Measurements from ENCODE around the gene UNC45B.

Gene UNC45B

DNA sequence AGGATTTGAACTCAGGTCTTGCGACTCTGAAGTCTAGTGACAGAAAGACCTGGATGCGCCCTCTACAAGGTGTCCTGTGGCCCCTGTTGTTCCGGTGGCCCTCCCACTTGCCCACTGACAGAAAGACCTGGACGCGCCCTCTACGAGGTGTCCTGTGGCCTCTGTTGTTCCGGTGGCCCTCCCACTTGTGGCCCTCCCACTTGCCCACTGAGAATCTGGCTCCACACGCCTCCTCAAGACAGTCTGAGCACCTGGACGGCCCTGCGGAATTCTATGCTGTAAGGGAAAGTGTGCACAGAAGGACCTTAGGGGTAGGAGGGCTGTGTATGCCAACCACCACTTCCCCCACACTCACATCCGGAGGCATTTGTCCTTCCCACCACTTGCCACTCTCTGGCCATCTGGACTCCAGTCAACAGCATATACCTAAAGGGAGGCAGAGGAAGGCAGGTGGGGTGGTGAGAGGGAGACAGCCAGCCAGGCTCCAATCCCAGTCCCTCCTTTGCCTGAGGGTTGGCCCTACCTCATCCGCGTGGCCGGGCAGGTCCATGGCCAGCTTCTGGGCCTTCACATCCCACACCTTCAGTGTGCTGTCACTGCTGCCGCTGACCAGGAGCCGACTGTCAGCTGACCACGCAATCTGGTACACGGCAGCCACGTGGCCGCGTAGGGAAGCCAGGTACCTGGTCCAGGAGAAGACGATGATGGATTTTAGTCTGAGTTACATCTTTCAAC, 14.6 kb upstream of the UNC45B start:
- Histone ChIP-seq H3K23ac (ENCODE audit: low read length in 2 of 2) (no peak overlapping the region), H3K9ac (ENCODE audit: low read length) (no peak overlapping the region)

GRCh38 chr17:35135322-35135721, 12.3 kb upstream of the UNC45B start:
- peaks cover 89 to 92% of the 10 kb centered on the region in 2 experiments for H3K36me3 ChIP-seq (ENCODE audit: control insufficient read depth in 1 of 2, insufficient read depth in 2 of 2, low read depth in 1 of 2, low read length in 2 of 2)
- H3K4me2 ChIP-seq (ENCODE audit: low read length, poor library complexity, severe bottlenecking): no peak overlapping the region

More for the DNA sequence above, 14.6 kb upstream of the UNC45B start:
- DNase-seq: no peak
- H4K91ac ChIP-seq (ENCODE audit: low read length): no peak overlapping the region
- H3K4me1 ChIP-seq (ENCODE audit: control insufficient read depth, insufficient read depth, low read depth, low read length): no peaks in the 10 kb centered on the region
- no peak overlapping the region for H3K4me2 ChIP-seq (ENCODE audit: low read length, poor library complexity, severe bottlenecking)
- no peak overlapping the region for H3K14ac ChIP-seq (ENCODE audit: low read length in 2 of 2)
- H3K79me1 ChIP-seq (replicated peaks; ENCODE audit: low read length, poor library complexity, severe bottlenecking): peaks cover 17% of the 10 kb centered on the region
- H3K27ac ChIP-seq (ENCODE audit: low read length, poor library complexity, severe bottlenecking): no peak overlapping the region
- H2BK12ac ChIP-seq (ENCODE audit: low read length in 2 of 2): no peak overlapping the region
- H2BK120ac ChIP-seq (ENCODE audit: low read depth, low read length): no peak overlapping the region
- H2AFZ ChIP-seq (ENCODE audit: low read depth, low read length): no peak overlapping the region
- no peak overlapping the region for H2AK5ac ChIP-seq (ENCODE audit: low read length, severe bottlenecking)
- H3K36me3 ChIP-seq (ENCODE audit: control insufficient read depth in 1 of 2, insufficient read depth in 2 of 2, low read depth in 1 of 2, low read length in 2 of 2): peaks cover 74 to 75% of the 10 kb centered on the region in 2 experiments
- H2BK15ac ChIP-seq (ENCODE audit: low read depth, poor library complexity, severe bottlenecking): no peak overlapping the region
- no peak overlapping the region for H3K18ac ChIP-seq (ENCODE audit: low read depth in 1 of 2, low read length in 2 of 2)
- no peaks in the 10 kb centered on the region for H3K27me3 ChIP-seq (ENCODE audit: control insufficient read depth in 1 of 2, insufficient read depth in 1 of 2, low read length in 2 of 2)
- H3K9me3 ChIP-seq (ENCODE audit: control insufficient read depth, low read length): no peaks in the 10 kb centered on the region
- H3K4ac ChIP-seq (ENCODE audit: low read depth in 1 of 2, low read length in 2 of 2): no peak overlapping the region
- WGBS: 98% methylated on average over 15 of the region's 22 CpGs
- no peak overlapping the region for H2BK5ac ChIP-seq (ENCODE audit: low read depth, low read length, poor library complexity, severe bottlenecking)
- H4K8ac ChIP-seq (ENCODE audit: low read length): no peak overlapping the region
- H3K4me3 ChIP-seq (ENCODE audit: insufficient read depth in 1 of 2, low read depth in 1 of 2, low read length in 2 of 2): no peak overlapping the region

GRCh38 chr17:35138218-35138617, 9.4 kb upstream of the UNC45B start:
- 97% methylated on average over 6 of the region's 6 CpGs for WGBS
- Histone ChIP-seq H3K23ac (ENCODE audit: low read length in 2 of 2) (no peak overlapping the region), H3K9ac (ENCODE audit: low read length) (no peak overlapping the region), H3K27ac (ENCODE audit: low read length, poor library complexity, severe bottlenecking) (no peak overlapping the region), H4K8ac (ENCODE audit: low read length) (no peak overlapping the region), H2BK5ac (ENCODE audit: low read depth, low read length, poor library complexity, severe bottlenecking) (no peak overlapping the region), H3K4ac (ENCODE audit: low read depth in 1 of 2, low read length in 2 of 2) (no peak overlapping the region), H3K27me3 (ENCODE audit: control insufficient read depth in 1 of 2, insufficient read depth in 1 of 2, low read length in 2 of 2) (no peaks in the 10 kb centered on the region), H2AFZ (ENCODE audit: low read depth, low read length) (no peak overlapping the region), H3K4me2 (ENCODE audit: low read length, poor library complexity, severe bottlenecking) (no peak overlapping the region), H2AK5ac (ENCODE audit: low read length, severe bottlenecking) (no peak overlapping the region), H2BK120ac (ENCODE audit: low read depth, low read length) (no peak overlapping the region), H3K18ac (ENCODE audit: low read depth in 1 of 2, low read length in 2 of 2) (no peak overlapping the region), H3K4me3 (ENCODE audit: insufficient read depth in 1 of 2, low read depth in 1 of 2, low read length in 2 of 2) (no peak overlapping the region), H3K9me3 (ENCODE audit: control insufficient read depth, low read length) (no peaks in the 10 kb centered on the region), H2BK15ac (ENCODE audit: low read depth, poor library complexity, severe bottlenecking) (no peak overlapping the region), H4K91ac (ENCODE audit: low read length) (no peak overlapping the region), H3K14ac (ENCODE audit: low read length in 2 of 2) (no peak overlapping the region), H3K79me1 (replicated peaks; ENCODE audit: low read length, poor library complexity, severe bottlenecking) (peaks cover 35% of the 10 kb centered on the region), H3K4me1 (ENCODE audit: control insufficient read depth, insufficient read depth, low read depth, low read length) (peaks cover 6% of the 10 kb centered on the region), H2BK12ac (ENCODE audit: low read length in 2 of 2) (no peak overlapping the region), H3K36me3 (ENCODE audit: control insufficient read depth in 1 of 2, insufficient read depth in 2 of 2, low read depth in 1 of 2, low read length in 2 of 2) (peaks cover 60 to 65% of the 10 kb centered on the region in 2 experiments)
- DNase-seq: no peak

More at GRCh38 chr17:35135322-35135721, 12.3 kb upstream of the UNC45B start:
- H2AK5ac ChIP-seq (ENCODE audit: low read length, severe bottlenecking): no peak overlapping the region
- 98% methylated on average over 3 of the region's 6 CpGs for WGBS
- H3K14ac ChIP-seq (ENCODE audit: low read length in 2 of 2): no peak overlapping the region
- H3K18ac ChIP-seq (ENCODE audit: low read depth in 1 of 2, low read length in 2 of 2): no peak overlapping the region
- no peak overlapping the region for H2BK120ac ChIP-seq (ENCODE audit: low read depth, low read length)
- no peak overlapping the region for H4K8ac ChIP-seq (ENCODE audit: low read length)
- H2AFZ ChIP-seq (ENCODE audit: low read depth, low read length): no peak overlapping the region
- no peak overlapping the region for H3K23ac ChIP-seq (ENCODE audit: low read length in 2 of 2)
- H3K4me3 ChIP-seq (ENCODE audit: insufficient read depth in 1 of 2, low read depth in 1 of 2, low read length in 2 of 2): no peak overlapping the region
- peaks cover 4% of the 10 kb centered on the region for H3K4me1 ChIP-seq (ENCODE audit: control insufficient read depth, insufficient read depth, low read depth, low read length)
- H3K79me1 ChIP-seq (replicated peaks; ENCODE audit: low read length, poor library complexity, severe bottlenecking): peaks cover 31% of the 10 kb centered on the region
- DNase-seq: no peak
- no peak overlapping the region for H4K91ac ChIP-seq (ENCODE audit: low read length)
- H2BK15ac ChIP-seq (ENCODE audit: low read depth, poor library complexity, severe bottlenecking): no peak overlapping the region
- H2BK5ac ChIP-seq (ENCODE audit: low read depth, low read length, poor library complexity, severe bottlenecking): no peak overlapping the region
- no peak overlapping the region for H2BK12ac ChIP-seq (ENCODE audit: low read length in 2 of 2)
- no peaks in the 10 kb centered on the region for H3K9me3 ChIP-seq (ENCODE audit: control insufficient read depth, low read length)
- no peak overlapping the region for H3K9ac ChIP-seq (ENCODE audit: low read length)
- no peaks in the 10 kb centered on the region for H3K27me3 ChIP-seq (ENCODE audit: control insufficient read depth in 1 of 2, insufficient read depth in 1 of 2, low read length in 2 of 2)
- H3K4ac ChIP-seq (ENCODE audit: low read depth in 1 of 2, low read length in 2 of 2): no peak overlapping the region
- H3K27ac ChIP-seq (ENCODE audit: low read length, poor library complexity, severe bottlenecking): no peak overlapping the region

- Histone ChIP-seq H2BK5ac (ENCODE audit: low read depth, low read length, poor library complexity, severe bottlenecking) (no peak within 1 kb of the TSS), H2BK12ac (ENCODE audit: low read length in 2 of 2) (peak within 1 kb of the TSS in 1 of 2 experiments; percentile 60), H3K27me3 (ENCODE audit: control insufficient read depth in 1 of 2, insufficient read depth in 1 of 2, low read length in 2 of 2) (peaks cover 7 to 8% of the 10 kb centered on the region in 2 experiments), H2BK15ac (ENCODE audit: low read depth, poor library complexity, severe bottlenecking) (peak within 1 kb of the TSS; percentile 74), H3K4ac (ENCODE audit: low read depth in 1 of 2, low read length in 2 of 2) (peak within 1 kb of the TSS; percentile 40 to 70), H2AK5ac (ENCODE audit: low read length, severe bottlenecking) (no peak within 1 kb of the TSS), H3K4me2 (ENCODE audit: low read length, poor library complexity, severe bottlenecking) (peak within 1 kb of the TSS; percentile 74), H4K91ac (ENCODE audit: low read length) (peak within 1 kb of the TSS; percentile 90), H3K18ac (ENCODE audit: low read depth in 1 of 2, low read length in 2 of 2) (peak within 1 kb of the TSS; percentile 71 to 96), H2AFZ (ENCODE audit: low read depth, low read length) (peak within 1 kb of the TSS; percentile 85), H2BK120ac (ENCODE audit: low read depth, low read length) (no peak within 1 kb of the TSS), H3K27ac (ENCODE audit: low read length, poor library complexity, severe bottlenecking) (no peak within 1 kb of the TSS), H4K8ac (ENCODE audit: low read length) (peak within 1 kb of the TSS; percentile 84), H3K4me1 (ENCODE audit: control insufficient read depth, insufficient read depth, low read depth, low read length) (peaks cover 6% of the 10 kb centered on the region), H3K36me3 (ENCODE audit: control insufficient read depth in 1 of 2, insufficient read depth in 2 of 2, low read depth in 1 of 2, low read length in 2 of 2) (peaks cover 27 to 28% of the 10 kb centered on the region in 2 experiments), H3K9me3 (ENCODE audit: control insufficient read depth, low read length) (no peaks in the 10 kb centered on the region), H3K4me3 (ENCODE audit: insufficient read depth in 1 of 2, low read depth in 1 of 2, low read length in 2 of 2) (peak within 1 kb of the TSS; percentile 99), H3K14ac (ENCODE audit: low read length in 2 of 2) (peak within 1 kb of the TSS in 1 of 2 experiments; percentile 63), H3K79me1 (replicated peaks; ENCODE audit: low read length, poor library complexity, severe bottlenecking) (peaks cover 28% of the 10 kb centered on the region), H3K9ac (ENCODE audit: low read length) (peak within 1 kb of the TSS; percentile 92), H3K23ac (ENCODE audit: low read length in 2 of 2) (peak within 1 kb of the TSS in 1 of 2 experiments; percentile 81)
- under 1% methylated on average over 55 of the region's 65 CpGs for WGBS
- DNase-seq: peak; percentile 81
Measured at GRCh38 chr17:35141681-35142466, 5.7 kb upstream of the UNC45B start, which contains the start of gene NLE1. Gene NLE1 (minus strand): TSS chr17:35142303. CDS start chr17:35142275, 28 bp downstream.

All from mesenchymal stem cell (in vitro differentiated cells and primary cell).